HFFc6 (cell line): ENCODE measurements around the gene ADGRL3. TPM values are rescaled to one million over a fixed set of nuclear protein-coding genes. Genes with fewer than 3 reads are reported as not detected.

Source experiments
- DNase-seq: peaks from one replicate; pipeline ENCODE4 v3.0.0-alpha.2; 2018
- H3K27ac Mint-ChIP-seq: 2 replicates; pipeline ENCODE4 v1.8.0; 2020; ENCODE audit warnings: mild to moderate bottlenecking, mixed read lengths
- H3K27me3 Mint-ChIP-seq: 2 replicates; pipeline ENCODE4 v1.8.0; 2021; ENCODE audit warnings: mild to moderate bottlenecking, moderate library complexity, mixed read lengths; ENCODE audit not compliant: insufficient read depth
- H3K36me3 Mint-ChIP-seq: 2 replicates; pipeline ENCODE4 v1.8.0; 2021; ENCODE audit warnings: low read depth, mixed read lengths
- H3K4me1 Mint-ChIP-seq: 2 replicates; pipeline ENCODE4 v1.8.0; 2020; ENCODE audit warnings: low read depth, mixed read lengths
- H3K4me3 Mint-ChIP-seq: 2 replicates; pipeline ENCODE4 v1.8.0; 2020; ENCODE audit warnings: mild to moderate bottlenecking, moderate library complexity, mixed read lengths
- H3K9me3 Mint-ChIP-seq: 2 replicates; pipeline ENCODE4 v1.8.0; 2020; ENCODE audit warnings: mild to moderate bottlenecking, mixed read lengths
- CTCF ChIP-seq: fragments of 200-600 bp; sonication (generic); IDR thresholded peaks from 2 replicates; pipeline ENCODE4 v1.5.0; 2021; ENCODE audit warnings: antibody characterized with exemption, mild to moderate bottlenecking
- total RNA-seq, 6 experiments: library from RNA; stranded (reverse); fragmentation: NEBNext Ultra II Directional; extraction: Animal tissue kit (Norgen Biotek cat#: 25700); gene quantifications; 2 replicates in 1 of 6; 3 replicates in 5 of 6; pipeline ENCODE4 v1.2.3, GENCODE V29; 2021

ADGRL3 gene
- total RNA-seq, 6 experiments from 2014 or later, result not detected

- DNase-seq, result no peak
- no peaks in the 10 kb centered on the region for H3K27me3 Mint-ChIP-seq
- TF ChIP-seq CTCF, result no peak
- peaks cover 6% of the 10 kb centered on the region for H3K9me3 Mint-ChIP-seq
- H3K4me3 Mint-ChIP-seq, result no peak overlapping the region
- no peaks in the 10 kb centered on the region for H3K4me1 Mint-ChIP-seq
- H3K27ac Mint-ChIP-seq, result no peak overlapping the region
- H3K36me3 Mint-ChIP-seq, result no peaks in the 10 kb centered on the region
These were observed 356.2 kb downstream of the ADGRL3 start for GRCh38 chr4:61556277-61556676.

- H3K36me3 Mint-ChIP-seq, result no peaks in the 10 kb centered on the region
- no peaks in the 10 kb centered on the region for H3K27me3 Mint-ChIP-seq
- H3K27ac Mint-ChIP-seq, result no peak overlapping the region
- H3K9me3 Mint-ChIP-seq, result peaks cover 19% of the 10 kb centered on the region
- no peak overlapping the region for H3K4me3 Mint-ChIP-seq
- TF ChIP-seq CTCF, result no peak
- no peak for DNase-seq
- no peaks in the 10 kb centered on the region for H3K4me1 Mint-ChIP-seq
These were observed 359.3 kb downstream of the ADGRL3 start for GRCh38 chr4:61559396-61559795.

GRCh38 chr4:61561028-61561427 is 360.9 kb downstream of the ADGRL3 start:
- DNase-seq, result no peak
- Mint-ChIP-seq H3K27me3 (no peaks in the 10 kb centered on the region), H3K9me3 (peaks cover 23% of the 10 kb centered on the region), H3K27ac (no peak overlapping the region), H3K4me3 (no peak overlapping the region), H3K4me1 (no peaks in the 10 kb centered on the region), H3K36me3 (no peaks in the 10 kb centered on the region)
- TF ChIP-seq CTCF, result no peak

- H3K4me3 Mint-ChIP-seq, result no peak overlapping the region
- H3K4me1 Mint-ChIP-seq, result no peaks in the 10 kb centered on the region
- H3K27ac Mint-ChIP-seq, result no peak overlapping the region
- H3K27me3 Mint-ChIP-seq, result no peaks in the 10 kb centered on the region
- H3K36me3 Mint-ChIP-seq, result no peaks in the 10 kb centered on the region
- DNase-seq, result no peak
- no peaks in the 10 kb centered on the region; the same call in 1 of the 2 replicates for H3K9me3 Mint-ChIP-seq
- no peak for TF ChIP-seq CTCF
These were observed 371.8 kb downstream of the ADGRL3 start for GRCh38 chr4:61571761-61572559.

GRCh38 chr4:61575796-61576195 is 375.7 kb downstream of the ADGRL3 start:
- DNase-seq, result no peak
- no peak for TF ChIP-seq CTCF
- Mint-ChIP-seq H3K4me3 (no peak overlapping the region), H3K27me3 (no peaks in the 10 kb centered on the region; the same call in 1 of the 2 replicates), H3K9me3 (peaks cover 6% of the 10 kb centered on the region), H3K4me1 (no peaks in the 10 kb centered on the region), H3K36me3 (no peaks in the 10 kb centered on the region), H3K27ac (no peak overlapping the region)
